HepG2 (cell line): ENCODE data around the gene DMTF1. TPM values are rescaled to one million over a fixed set of nuclear protein-coding genes. Genes with fewer than 3 reads are reported as not detected.

ENCODE experiments used
- ARNT2 ChIP-seq: sonication (generic); formaldehyde crosslinking; IDR thresholded peaks from 2 replicates; pipeline ENCODE4 v1.8.0; 2022; ENCODE audit warnings: mild to moderate bottlenecking, low read depth, missing genetic modification reagents, moderate library complexity
- BCL6 ChIP-seq: IDR thresholded peaks from 2 replicates; pipeline ENCODE4 v1.6.1; 2016; ENCODE audit warnings: missing genetic modification reagents, missing compliant biosample characterization
- DRAP1 ChIP-seq: IDR thresholded peaks from 2 replicates; pipeline ENCODE4 v1.6.1; 2016; ENCODE audit warnings: missing genetic modification reagents, missing compliant biosample characterization
- ELF4 ChIP-seq: sonication (generic); formaldehyde crosslinking; IDR thresholded peaks from 2 replicates; pipeline ENCODE4 v1.5.0; 2020; ENCODE audit warnings: missing genetic modification reagents, mild to moderate bottlenecking, moderate library complexity, borderline replicate concordance
- GRHL1 ChIP-seq: sonication (generic); formaldehyde crosslinking; conservative IDR thresholded peaks from 2 replicates; pipeline ENCODE4 v1.8.0; 2022; ENCODE audit warnings: missing genetic modification reagents
- HBP1 ChIP-seq: IDR thresholded peaks from 2 replicates; pipeline ENCODE4 v1.6.1; 2016; ENCODE audit warnings: low read depth, control low read depth
- HMG20A ChIP-seq: IDR thresholded peaks from 2 replicates; pipeline ENCODE4 v1.6.1; 2016; ENCODE audit warnings: borderline replicate concordance
- KLF9 ChIP-seq: IDR thresholded peaks from 2 replicates; pipeline ENCODE4 v1.6.1; 2016; ENCODE audit warnings: low read depth
- PCBP1 ChIP-seq: fragments of 200-400 bp; formaldehyde crosslinking; IDR thresholded peaks from 2 replicates; pipeline ENCODE4 v1.6.1; 2017; ENCODE audit warnings: mild to moderate bottlenecking, low read depth, low read length, borderline replicate concordance
- PRDM4 ChIP-seq: sonication (generic); formaldehyde crosslinking; IDR thresholded peaks from 2 replicates; pipeline ENCODE4 v1.9.0; 2021; ENCODE audit warnings: missing genetic modification reagents, borderline replicate concordance
- REST ChIP-seq, 2 experiments: IDR thresholded peaks; 2 replicates each; pipeline ENCODE4 v1.6.1; 2011 to 2012; ENCODE audit warnings: low read length in 2 of 2, borderline replicate concordance in 1 of 2, low read depth in 1 of 2, mild to moderate bottlenecking in 1 of 2, moderate library complexity in 1 of 2
- ZBTB14 ChIP-seq: sonication (generic); formaldehyde crosslinking; IDR thresholded peaks from 2 replicates; pipeline ENCODE4 v1.4.0; 2020; ENCODE audit warnings: missing genetic modification reagents
- ZNF317 ChIP-seq: sonication (generic); formaldehyde crosslinking; IDR thresholded peaks from 2 replicates; pipeline ENCODE4 v1.5.0; 2020; ENCODE audit warnings: mild to moderate bottlenecking, missing genetic modification reagents
- ZNF33A ChIP-seq: sonication (generic); formaldehyde crosslinking; IDR thresholded peaks from 2 replicates; pipeline ENCODE4 v1.5.1; 2020; ENCODE audit warnings: missing genetic modification reagents, mild to moderate bottlenecking, moderate library complexity, borderline replicate concordance
- ZNF468 ChIP-seq: sonication (generic); formaldehyde crosslinking; IDR thresholded peaks from 2 replicates; pipeline ENCODE4 v1.8.0; 2022; ENCODE audit warnings: mild to moderate bottlenecking, moderate library complexity, missing genetic modification reagents
- ZNF775 ChIP-seq: sonication (generic); formaldehyde crosslinking; IDR thresholded peaks from 2 replicates; pipeline ENCODE4 v1.4.0; 2020; ENCODE audit warnings: missing genetic modification reagents, mild to moderate bottlenecking, moderate library complexity, borderline replicate concordance
- ZNF781 ChIP-seq: sonication (generic); formaldehyde crosslinking; IDR thresholded peaks from 2 replicates; pipeline ENCODE4 v1.5.1; 2020; ENCODE audit warnings: borderline replicate concordance, mild to moderate bottlenecking, missing genetic modification reagents; ENCODE audit errors: not compliant biosample characterization
- polyA plus RNA-seq, 8 experiments: library from polyadenylated mRNA; depleted of rRNA in 3 of 8; stranded (reverse) in 7 of 8; unstranded in 1 of 8; fragments of >200 nt; fragmentation: Illumina TruSeq in 4 of 8; extraction: Trizol in 4 of 8; gene quantifications; 2 replicates each; pipeline versions ENCODE4 v1.2.1 to v1.2.3, GENCODE V29; 2011 to 2016; ENCODE audit warnings: low read depth in 4 of 8, missing spikeins in 1 of 8, mixed read lengths in 1 of 8; ENCODE audit not compliant: insufficient read depth in 1 of 8
- total RNA-seq, 5 experiments: library from RNA; depleted of rRNA; stranded (reverse); fragments of >200 nt; fragmentation: Illumina TruSeq; extraction: Trizol; gene quantifications; 2 replicates each; pipeline ENCODE4 v1.2.3, GENCODE V29; 2016; ENCODE audit warnings: low read depth in 1 of 5

The DMTF1 gene
- total and polyA plus RNA-seq, 2 of the 13 experiments (the other 11 are each of a cell fraction or from before 2014, with no cell fraction given): 45.8 to 132 TPM

GRCh38 chr7:87220026-87220733 is 67.9 kb downstream of the DMTF1 start (continued):
- TF ChIP-seq ZBTB14 (no peak; the same call in 1 of the 2 replicates), BCL6 (CRISPR knock-in tag) (0 out of 2 replicates have a peak, but pooled peaks have one; percentile 6), PCBP1 (no peak), ZNF775 (CRISPR knock-in tag) (no peak), ZNF468 (CRISPR knock-in tag) (no peak), KLF9 (CRISPR knock-in tag) (no peak), DRAP1 (peak; percentile 58; the same call in 1 of the 2 replicates), ARNT2 (0 out of 2 replicates have a peak, but pooled peaks have one; percentile 18), HMG20A (no peak), GRHL1 (CRISPR knock-in tag) (no peak), ZNF33A (no peak), ELF4 (CRISPR knock-in tag) (no peak), REST (IDR thresholded peaks at IDR 0.05; ENCODE audit: borderline replicate concordance in 1 of 2, low read depth in 1 of 2, low read length in 2 of 2) (no peak), HBP1 (CRISPR knock-in tag) (peak; percentile 80; the same call in 1 of the 2 replicates), ZNF317 (CRISPR knock-in tag) (no peak; the same call in 1 of the 2 replicates), PRDM4 (CRISPR knock-in tag) (no peak), ZNF781 (CRISPR knock-in tag) (no peak)
